HG03045 (cell line): Measurements from ENCODE around the gene MED12.

Experiments used
- ATAC-seq: cut with Tn5 transposase; IDR thresholded peaks from one replicate; pipeline ENCODE4 v1.9.1; 2021; ENCODE audit warnings: mild to moderate bottlenecking, moderate library complexity; ENCODE audit not compliant: unreplicated experiment

Gene MED12

DNA sequence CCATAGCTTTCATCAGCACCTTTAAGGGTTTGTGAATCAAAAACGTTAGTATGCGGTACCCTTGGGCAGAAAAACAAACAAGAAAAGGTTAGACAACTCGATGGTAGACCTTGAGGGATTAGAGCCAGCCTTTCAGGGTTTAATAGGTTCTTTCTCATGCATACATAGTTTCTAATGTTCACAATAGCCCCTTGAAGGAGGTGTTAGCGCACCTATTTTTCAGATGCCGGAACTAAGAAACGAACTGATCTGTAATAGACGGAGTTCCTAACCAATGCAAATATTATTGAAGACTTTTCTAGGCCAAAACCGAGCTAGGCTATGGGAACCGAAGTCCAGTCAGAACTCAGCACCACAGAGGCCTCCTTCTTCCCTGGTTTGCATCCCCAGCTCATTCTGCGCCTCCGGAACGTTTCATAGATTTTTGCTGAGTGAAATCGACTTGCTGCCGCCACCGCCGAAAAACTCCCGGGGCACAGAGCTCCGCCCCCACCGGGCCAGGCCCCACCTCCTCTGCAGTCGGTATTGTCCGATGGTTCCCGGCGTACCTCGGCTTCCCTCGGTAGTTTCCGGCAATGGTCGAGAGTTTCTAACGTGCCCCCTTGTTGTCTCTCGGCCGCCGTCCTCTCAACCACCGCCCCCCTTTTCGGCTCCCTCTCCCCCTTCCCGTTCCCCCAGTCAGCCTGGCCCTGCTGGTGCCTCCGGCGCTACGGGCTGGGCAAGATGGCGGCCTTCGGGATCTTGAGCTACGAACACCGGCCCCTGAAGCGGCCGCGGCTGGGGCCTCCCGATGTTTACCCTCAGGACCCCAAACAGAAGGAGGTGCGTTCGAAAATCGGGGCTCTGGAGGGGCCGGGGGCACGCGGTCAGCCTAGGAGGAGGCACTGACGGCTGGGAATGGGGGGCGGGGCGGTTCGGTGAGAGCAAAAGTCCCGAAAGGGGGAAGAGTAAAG is at the start of gene MED12:
Gene MED12 (plus strand): TSS at position 565 of the 953 bp plus-strand sequence. CDS start 159 bp downstream, at position 724.
- ATAC-seq, result peak; percentile 92

DNA sequence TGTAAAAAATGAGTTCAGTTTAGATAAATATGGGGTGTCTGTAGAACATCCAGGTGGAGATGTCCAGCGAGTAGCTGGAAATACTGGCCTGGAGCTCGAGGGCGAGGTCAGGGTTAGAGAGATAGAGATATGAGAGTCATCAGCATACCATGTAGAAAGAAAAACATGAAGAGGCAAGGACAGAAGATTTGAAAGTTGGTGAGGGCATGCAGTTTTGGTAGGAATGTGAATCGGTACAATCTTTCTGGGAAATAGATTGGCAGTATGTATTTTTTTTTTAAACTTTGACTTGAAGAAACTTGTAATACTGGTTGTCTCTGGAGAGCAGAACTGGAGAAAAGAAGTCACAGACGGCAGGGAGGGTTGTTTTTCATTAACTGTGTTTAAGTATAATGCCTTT is 47.9 kb upstream of the MED12 start:
- no peak for ATAC-seq

DNA sequence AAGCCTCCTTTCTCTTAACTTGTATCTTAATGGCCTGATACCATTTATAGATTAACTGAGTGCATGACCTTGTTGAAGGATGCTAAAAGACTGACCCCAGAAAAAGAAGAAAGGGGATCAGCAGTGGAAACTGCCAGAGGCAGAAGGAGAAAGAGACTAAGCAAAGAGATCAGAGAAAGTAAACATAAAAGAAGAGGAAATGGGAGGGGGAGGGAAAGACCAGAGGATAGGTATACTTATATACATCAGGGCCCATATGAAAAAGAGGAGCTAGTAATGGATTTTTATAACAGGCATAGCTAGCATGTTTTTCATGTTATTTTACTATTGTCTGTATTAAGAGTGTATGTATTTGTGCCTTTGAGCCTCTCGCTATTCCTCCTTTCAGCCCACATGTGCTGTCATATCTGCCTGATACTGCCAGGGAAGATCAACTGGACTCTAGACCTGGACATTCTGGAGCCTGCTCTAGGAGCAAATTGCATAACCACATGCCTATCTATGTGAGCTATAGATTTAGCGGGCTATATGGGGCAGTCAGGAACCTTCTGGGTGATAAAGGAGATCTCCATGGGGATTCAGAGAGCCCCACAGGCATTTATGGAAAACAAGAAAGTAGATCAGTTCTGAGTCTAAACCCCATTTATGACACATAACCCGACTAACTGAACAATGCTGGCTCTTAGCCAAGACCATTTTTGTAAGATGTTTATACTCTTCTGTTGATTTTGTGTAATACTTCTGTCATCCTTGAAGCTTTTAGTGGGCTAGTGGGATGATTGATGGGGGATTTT is 36.9 kb upstream of the MED12 start:
- ATAC-seq, result no peak

DNA sequence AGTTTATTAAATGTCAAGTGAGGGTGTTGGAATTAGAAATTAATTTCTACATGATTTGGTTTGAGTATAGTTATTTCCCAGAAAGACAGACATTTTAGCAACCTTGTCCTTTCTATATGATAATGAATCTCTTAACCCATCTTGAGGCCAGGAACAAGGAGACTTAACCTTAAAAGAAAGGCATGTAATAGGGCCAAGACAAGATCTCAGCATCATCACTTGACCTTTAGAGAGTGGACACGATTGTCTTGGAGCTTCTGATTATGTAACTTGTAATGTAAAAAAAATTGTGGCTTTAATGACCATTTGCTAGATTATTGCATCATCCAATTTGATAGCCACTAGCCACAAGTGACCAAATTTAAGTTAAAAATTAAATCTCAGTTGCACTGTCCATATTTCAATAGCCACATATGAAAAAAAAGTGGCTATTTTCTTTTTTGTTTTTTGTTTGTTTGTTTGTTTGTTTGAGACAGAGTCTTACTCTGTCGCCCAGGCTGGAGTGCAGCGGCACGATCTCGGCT is 36.2 kb upstream of the MED12 start:
- ATAC-seq, result no peak

DNA sequence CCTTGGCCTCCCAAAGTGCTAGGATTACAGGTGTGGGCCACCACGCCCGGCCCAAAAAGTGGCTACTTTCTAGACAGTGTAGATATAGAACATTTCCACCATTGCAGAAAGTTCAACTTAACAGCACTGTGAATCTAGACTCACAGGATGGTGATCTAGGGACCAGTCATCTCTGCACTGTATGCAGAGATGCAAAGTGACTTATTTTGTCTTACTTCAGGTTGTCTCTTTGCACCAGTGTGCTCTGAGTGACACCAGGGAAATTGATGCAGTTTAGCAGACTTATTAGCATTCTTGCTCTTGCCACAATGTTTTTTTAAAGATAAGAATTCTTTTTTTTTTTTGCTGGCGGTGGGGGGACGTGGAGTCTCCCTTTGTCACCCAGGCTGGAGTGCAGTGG is 35.6 kb upstream of the MED12 start:
- ATAC-seq, result no peak

DNA sequence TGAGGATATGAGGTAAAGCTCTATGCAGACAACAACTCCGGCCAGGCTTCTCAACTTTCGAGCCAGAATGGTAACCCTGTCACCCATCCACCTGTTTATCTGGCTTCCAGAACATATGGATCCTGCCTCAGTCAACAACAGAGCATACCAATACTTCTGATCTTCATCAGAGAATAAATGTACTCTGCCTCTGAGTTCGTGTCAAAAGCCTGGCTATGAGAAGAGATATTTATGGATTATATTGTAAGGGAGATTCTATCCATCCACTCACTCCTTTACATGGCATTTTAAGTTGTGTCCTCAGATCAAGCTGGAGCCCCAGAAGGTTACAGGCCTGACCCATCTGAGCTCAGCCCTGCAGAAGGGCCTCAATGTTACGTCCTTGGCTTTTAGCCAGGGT is 32.5 kb upstream of the MED12 start:
- ATAC-seq, result no peak

DNA sequence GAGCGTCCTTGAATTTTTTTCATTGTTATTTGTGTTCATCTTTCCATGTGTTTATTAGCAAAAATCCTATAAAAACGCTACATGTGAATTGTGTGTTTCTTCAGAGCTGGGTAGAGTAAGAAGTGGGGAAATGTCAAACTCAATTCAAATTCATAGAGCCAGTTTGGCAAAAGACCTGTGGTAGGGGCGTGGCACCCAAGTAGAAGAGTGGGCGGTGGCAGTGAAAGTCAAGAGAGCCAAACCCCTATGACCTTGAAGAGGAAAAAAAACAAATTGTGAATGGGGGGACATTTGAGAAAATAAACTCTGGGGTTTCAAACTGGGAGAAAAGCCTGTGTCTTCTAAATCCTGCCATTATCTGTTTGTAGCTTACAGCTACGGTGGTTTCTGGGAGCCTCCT is 27.1 kb upstream of the MED12 start:
- no peak for ATAC-seq

DNA sequence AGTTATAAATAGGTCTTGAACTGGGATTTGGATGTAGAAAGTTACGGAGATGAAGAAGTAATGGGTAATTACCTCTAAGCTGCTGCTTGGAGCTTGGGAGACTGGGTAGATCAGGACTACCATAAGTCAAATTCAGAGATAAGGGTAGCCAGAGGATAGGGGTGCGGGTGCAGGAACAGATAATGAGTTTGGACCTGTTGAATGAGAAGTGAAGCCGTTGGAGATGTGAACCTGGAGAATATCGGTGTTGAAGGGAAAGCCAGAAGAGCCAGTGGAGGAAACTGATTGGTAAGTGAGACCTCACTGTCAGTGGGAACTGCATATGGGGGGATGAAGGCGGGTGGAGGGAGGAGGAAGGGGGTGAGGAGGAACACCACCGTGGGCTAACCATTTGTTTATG is 23.4 kb upstream of the MED12 start:
- ATAC-seq, result no peak

DNA sequence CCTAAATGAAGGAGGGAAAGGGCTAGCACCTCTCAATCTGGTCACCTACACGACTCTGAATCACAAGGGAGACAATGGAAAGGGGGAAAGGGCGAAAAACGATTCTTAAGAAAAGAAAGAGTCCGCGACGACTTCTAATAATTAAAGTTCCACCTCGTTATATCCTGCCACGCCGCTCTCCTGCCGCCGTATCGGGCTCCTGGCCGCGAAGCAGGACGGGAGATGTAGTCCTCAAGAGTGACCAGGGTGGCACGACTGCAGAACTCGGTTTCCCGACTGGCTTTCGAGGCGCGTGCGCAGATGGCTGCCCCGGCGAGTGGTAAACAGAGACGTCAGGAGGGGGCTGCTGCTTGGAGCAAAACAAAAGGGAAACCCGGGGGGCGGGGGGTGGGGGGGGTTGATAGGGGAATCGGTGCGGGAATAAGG is 22.8 kb upstream of the MED12 start, which contains the start of gene FOXO4:
Gene FOXO4 (plus strand): TSS at position 297 of the 426 bp plus-strand sequence. CDS start 678 bp downstream, outside the sequence.
- peak; percentile 92 for ATAC-seq

DNA sequence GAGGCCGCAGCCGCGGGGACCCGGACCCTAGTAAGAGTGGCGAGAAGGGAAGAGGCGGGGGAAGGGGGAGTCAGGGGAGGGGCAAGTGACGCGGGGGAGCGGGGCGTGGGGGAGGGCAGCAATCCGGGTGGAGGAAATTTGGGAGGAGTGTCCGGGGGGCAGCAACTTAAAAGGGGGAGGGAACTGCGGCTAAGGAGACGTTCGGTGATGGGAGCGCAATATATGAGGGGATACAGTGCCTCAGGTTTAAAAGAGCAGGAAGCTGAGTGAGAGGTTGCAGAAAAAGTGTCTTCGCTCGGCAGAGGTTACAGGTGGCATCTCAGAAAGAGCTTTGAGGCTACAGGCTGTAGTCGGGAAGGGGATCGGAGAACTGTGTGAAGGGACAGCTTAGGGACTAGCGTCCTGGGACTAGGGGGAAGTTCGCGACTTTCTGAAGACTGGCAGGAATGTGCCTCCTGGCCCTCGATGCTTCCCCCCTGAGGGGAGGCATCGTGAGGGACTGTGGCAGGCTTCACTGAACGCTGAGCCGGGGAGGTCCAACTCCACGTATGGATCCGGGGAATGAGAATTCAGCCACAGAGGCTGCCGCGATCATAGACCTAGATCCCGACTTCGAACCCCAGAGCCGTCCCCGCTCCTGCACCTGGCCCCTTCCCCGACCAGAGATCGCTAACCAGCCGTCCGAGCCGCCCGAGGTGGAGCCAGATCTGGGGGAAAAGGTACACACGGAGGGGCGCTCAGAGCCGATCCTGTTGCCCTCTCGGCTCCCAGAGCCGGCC is 22.2 kb upstream of the MED12 start:
- no peak for ATAC-seq

DNA sequence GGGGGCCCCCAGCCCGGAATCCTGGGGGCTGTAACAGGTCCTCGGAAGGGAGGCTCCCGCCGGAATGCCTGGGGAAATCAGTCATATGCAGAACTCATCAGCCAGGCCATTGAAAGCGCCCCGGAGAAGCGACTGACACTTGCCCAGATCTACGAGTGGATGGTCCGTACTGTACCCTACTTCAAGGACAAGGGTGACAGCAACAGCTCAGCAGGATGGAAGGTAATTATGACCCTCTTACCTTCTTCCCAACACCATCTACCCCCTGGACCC is 21.7 kb upstream of the MED12 start:
- ATAC-seq, result no peak

DNA sequence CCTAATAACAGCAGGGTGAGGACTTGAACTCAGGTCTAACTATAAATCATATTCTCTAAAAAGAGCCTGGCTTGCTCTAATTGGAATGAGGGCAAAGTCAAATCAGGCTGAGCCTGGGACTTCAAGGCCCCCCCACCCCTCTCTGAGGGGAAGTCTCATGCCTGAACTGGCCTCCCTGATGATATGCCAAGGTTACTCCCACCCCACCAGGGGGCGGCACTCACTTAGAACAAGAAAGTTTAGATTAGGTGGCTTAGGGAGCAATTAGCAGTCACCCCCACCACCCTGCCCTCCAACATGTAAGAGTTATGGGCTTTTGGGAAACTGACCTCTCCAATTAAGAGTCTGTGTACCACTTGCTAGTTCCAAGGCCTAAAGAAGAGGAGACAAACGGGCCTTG is 20.1 kb upstream of the MED12 start:
- ATAC-seq, result no peak

DNA sequence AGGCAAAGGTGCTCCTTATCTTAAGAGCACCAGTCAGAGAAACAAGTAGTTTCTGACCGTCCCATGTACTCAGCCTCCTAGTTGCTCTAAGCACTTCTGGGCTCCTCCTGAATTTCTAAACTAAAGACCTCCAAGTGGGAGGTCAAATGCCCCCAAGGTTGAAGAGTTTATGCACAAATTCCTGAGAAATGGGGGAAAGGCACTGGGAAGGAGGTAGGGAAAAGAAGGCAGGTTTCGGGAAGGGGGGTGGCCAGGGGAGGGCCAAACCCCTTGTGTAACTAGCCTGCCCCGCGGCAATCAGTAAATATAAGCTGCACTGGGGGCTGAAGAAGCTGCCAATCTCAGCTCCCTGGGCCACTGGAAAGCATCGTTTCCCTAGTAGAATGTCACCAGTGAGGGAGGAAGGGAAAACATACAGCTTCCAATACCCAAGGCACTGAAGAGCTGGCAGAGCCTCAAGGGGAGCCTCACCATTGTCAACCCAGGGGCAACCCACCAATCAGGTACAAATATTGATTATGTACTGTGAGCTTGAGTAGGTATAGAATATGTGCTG is 19.4 kb upstream of the MED12 start:
- ATAC-seq, result no peak

DNA sequence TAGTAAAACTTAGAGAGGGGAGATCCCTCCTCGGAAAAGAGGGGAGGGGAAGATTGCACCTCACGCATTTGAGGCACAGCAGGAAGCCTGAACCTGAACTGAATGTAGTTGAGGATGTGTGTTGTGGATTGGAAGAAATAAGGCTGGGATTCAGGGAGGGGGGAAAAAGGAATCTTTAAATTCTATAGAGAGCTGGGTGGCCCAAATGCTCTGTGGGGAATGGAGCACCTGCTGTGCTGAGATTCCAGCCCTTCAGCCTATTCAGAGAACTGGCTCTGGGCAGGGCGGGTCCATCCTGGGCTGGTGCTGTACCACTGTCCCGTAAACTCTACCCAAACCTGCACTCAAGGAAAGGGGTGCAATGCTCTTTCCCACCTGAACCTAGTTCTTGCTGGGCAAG is 18.7 kb upstream of the MED12 start:
- no peak for ATAC-seq

DNA sequence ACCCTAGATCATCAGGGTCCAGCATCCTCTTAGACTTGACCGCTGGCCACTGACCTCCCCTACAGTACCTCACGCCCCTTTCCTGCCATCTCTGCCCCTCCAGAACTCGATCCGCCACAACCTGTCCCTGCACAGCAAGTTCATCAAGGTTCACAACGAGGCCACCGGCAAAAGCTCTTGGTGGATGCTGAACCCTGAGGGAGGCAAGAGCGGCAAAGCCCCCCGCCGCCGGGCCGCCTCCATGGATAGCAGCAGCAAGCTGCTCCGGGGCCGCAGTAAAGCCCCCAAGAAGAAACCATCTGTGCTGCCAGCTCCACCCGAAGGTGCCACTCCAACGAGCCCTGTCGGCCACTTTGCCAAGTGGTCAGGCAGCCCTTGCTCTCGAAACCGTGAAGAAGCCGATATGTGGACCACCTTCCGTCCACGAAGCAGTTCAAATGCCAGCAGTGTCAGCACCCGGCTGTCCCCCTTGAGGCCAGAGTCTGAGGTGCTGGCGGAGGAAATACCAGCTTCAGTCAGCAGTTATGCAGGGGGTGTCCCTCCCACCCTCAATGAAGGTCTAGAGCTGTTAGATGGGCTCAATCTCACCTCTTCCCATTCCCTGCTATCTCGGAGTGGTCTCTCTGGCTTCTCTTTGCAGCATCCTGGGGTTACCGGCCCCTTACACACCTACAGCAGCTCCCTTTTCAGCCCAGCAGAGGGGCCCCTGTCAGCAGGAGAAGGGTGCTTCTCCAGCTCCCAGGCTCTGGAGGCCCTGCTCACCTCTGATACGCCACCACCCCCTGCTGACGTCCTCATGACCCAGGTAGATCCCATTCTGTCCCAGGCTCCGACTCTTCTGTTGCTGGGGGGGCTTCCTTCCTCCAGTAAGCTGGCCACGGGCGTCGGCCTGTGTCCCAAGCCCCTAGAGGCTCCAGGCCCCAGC is 17.6 kb upstream of the MED12 start:
- no peak for ATAC-seq

DNA sequence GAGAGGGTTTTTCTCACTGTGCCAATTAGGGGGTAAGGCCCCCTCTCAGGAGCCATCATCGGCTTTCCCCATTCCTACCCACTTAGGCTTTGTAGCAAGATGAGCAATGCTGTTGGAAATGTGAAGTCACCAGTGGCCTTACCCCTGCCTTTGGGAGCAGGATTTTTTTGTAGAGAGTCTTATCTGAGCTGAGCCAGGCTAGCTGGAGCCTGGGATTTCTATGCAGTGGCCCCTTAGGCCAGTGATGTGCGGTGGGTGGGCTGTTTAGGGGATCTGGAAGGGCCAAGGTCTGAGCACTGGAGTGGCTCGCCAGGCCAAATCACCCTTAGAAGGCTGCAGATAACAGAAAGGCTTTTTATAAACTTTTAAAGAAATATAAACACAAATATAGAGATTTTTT is 16.1 kb upstream of the MED12 start:
- ATAC-seq, result no peak

DNA sequence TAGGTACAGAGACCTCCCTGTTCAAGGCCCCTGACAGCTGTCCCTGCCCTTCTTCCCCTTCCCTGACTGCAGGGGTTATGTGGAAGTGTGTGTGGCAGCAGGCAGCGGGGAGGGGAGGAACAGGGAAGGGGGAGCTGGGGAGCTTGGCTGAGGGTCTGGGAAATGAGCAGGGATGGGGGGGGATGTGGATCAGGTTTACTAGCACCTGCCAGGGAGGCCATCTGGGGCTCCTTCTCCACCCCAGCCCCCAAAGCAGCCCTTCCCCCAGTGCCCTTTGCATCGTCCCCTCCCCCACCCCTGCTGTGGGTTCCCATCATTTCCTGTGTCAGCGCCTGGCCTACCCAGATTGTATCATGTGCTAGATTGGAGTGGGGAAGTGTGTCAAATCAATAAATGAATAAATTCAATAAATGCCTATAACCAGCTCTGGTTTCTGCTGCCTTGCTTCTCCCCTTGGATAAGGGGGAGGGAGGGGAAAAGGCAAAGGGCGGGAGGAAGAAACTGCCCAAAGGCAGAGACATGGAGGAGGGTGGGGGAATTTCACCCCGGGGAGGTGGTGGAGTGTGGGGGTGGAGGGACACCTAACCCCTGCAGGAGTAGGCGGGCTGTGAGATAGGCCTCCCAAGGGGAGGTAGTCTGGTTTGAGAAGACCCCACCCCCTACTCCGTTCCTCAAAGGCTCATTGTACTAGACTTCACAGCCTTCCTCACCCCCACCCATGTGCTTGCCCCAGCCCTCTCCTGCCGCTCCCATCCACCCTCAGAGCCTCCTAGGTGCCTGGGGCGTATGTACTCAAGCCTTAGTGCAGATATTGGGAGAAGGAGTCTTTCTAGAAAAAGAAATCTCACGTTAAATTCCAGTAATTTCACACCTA is 15.0 kb upstream of the MED12 start:
- no peak for ATAC-seq

DNA sequence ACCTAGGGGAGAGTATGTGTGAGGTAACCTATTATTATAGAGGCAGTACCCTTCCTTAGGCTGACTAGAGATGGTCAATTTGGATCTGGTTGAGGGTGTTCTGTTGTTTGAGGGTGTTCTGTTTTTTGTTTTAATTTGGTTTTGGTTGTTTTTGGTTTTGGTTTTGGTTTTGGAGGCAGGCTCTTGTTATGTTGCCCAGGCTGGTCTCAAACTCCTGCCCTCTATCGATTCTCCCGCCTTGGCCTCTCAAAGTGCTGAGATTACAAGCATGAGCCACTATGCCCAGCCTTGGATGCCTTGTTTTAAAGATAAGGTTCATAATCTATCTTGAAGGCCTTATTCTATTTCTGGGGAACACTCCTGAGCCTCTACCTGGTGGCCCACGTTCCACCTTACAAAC is 12.8 kb upstream of the MED12 start:
- no peak for ATAC-seq

DNA sequence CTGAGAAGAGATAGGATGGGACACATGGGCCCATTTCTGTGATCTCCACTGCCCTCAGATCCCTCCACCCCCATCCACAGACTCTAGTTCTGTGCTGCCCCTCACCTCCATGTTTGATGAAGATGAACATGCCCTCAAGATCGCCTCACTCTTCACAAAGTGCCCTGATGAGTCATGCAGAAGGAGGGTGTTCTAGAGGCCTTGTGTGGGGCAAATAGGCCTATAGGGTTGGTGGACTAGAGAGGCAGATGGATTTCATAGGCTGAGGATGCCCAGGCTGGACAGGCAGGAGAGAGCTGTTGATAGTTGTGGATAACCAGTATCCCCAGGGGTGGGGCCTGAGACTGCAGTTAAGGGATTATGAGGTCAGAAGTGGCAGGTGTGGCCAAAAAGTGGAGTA is 12.0 kb upstream of the MED12 start, which contains the start of gene CXorf65:
Gene CXorf65 (minus strand): TSS at position 314 of the 400 bp plus-strand sequence. CDS start 184 bp downstream, at position 130.
- no peak for ATAC-seq
